Chondrocyte (in vitro differentiated cells): Measurements from ENCODE around the gene ACSL1. TPM values are rescaled to one million over a fixed set of nuclear protein-coding genes. Genes with fewer than 3 reads are reported as not detected.
"Not testable (repeated sequence)": the region's sequence is repeated elsewhere in the genome, so short reads cannot be mapped to it uniquely, and the experiment has no call there.

Experiments used
- DNase-seq: peaks from one replicate; pipeline ENCODE4 v3.0.0; 2021; ENCODE audit warnings: mixed read lengths, low spot score
- H3K27ac Mint-ChIP-seq: one replicate; pipeline ENCODE4 v1.8.0; 2021; ENCODE audit warnings: mild to moderate bottlenecking, moderate library complexity, mixed read lengths; ENCODE audit not compliant: unreplicated experiment
- H3K27me3 Mint-ChIP-seq: 2 replicates; pipeline ENCODE4 v1.8.0; 2021; ENCODE audit warnings: low read depth, mixed read lengths
- H3K36me3 Mint-ChIP-seq: 2 replicates; pipeline ENCODE4 v1.8.0; 2021; ENCODE audit warnings: low read depth, mixed read lengths
- H3K4me1 Mint-ChIP-seq: 2 replicates; pipeline ENCODE4 v1.8.0; 2021; ENCODE audit warnings: low read depth, mild to moderate bottlenecking, mixed read lengths
- H3K4me3 Mint-ChIP-seq: one replicate; pipeline ENCODE4 v1.8.0; 2021; ENCODE audit warnings: mild to moderate bottlenecking, moderate library complexity, mixed read lengths; ENCODE audit not compliant: unreplicated experiment
- H3K9me3 Mint-ChIP-seq: 2 replicates; pipeline ENCODE4 v1.8.0; 2021; ENCODE audit warnings: low read depth, mixed read lengths
- CTCF ChIP-seq: fragments of 200-600 bp; sonication (generic); IDR thresholded peaks from 2 replicates; pipeline ENCODE4 v1.5.0; 2021; ENCODE audit warnings: antibody characterized with exemption, mild to moderate bottlenecking, moderate library complexity
- total RNA-seq: library from RNA; stranded (reverse); gene quantifications from 3 replicates; pipeline ENCODE4 v1.2.1, GENCODE V29; 2021

The ACSL1 gene
- total RNA-seq, 1 donor from 2014 or later: 41.2 TPM

- no peak overlapping the region for H3K4me3 Mint-ChIP-seq
- peaks cover 17% of the 10 kb centered on the region for H3K4me1 Mint-ChIP-seq
- no peak for DNase-seq
- no peak for TF ChIP-seq CTCF
- peaks cover 21% of the 10 kb centered on the region for H3K27me3 Mint-ChIP-seq
- no peaks in the 10 kb centered on the region for H3K9me3 Mint-ChIP-seq
- H3K27ac Mint-ChIP-seq: no peak overlapping the region
- H3K36me3 Mint-ChIP-seq: peaks cover 2% of the 10 kb centered on the region
These were observed 18.3 kb upstream of the ACSL1 start for GRCh38 chr4:184843984-184844554.

- H3K36me3 Mint-ChIP-seq, H3K9me3 Mint-ChIP-seq: not testable (repeated sequence)
These were observed 13.3 kb upstream of the ACSL1 start for GRCh38 chr4:184839075-184839399.

DNA sequence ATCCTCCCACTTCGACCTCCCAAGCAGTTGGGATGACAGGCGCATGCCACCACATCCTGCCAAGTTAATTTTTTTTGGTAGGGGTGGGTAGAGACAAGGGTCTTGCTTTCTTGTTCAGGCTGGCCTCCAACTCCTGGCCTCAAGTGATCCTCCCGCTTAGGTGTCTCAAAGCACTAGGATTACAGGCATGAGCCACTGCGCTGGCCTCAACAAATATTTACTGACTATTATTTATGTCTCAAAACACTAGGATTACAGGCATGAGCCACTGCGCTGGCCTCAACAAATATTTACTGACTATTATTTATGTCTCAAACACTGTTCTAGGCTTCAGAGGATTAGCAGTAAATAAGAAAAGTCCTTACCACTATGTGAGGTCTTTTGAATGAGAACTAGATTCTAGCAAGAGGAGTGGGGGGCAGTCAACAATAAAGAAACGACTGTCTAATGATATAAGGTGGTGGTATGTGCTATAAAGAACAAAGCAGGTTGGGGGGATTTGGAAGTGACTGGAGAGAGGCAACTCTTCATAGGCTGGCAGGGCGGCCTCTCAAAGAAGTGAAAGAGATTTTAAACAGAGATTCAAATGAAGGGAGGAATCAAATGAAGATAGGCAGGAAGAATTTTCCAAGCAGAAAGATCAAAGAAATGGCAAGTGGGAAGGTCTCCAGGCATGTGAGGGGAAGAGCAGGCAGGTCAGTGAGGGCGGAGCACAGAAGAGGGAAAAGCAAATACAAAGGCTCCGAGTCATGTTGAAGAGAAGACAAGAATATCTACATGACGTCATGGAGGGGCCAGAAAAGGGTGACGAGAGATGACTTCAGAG, 12.7 kb upstream of the ACSL1 start:
- Mint-ChIP-seq H3K27me3 (peaks cover 18% of the 10 kb centered on the region), H3K9me3 (no peaks in the 10 kb centered on the region), H3K4me1 (peaks cover 4% of the 10 kb centered on the region), H3K36me3 (peaks cover 2% of the 10 kb centered on the region), H3K4me3 (no peak overlapping the region), H3K27ac (no peak overlapping the region)
- TF ChIP-seq CTCF: no peak
- no peak for DNase-seq

More at GRCh38 chr4:184839075-184839399, 13.3 kb upstream of the ACSL1 start:
- DNase-seq, H3K4me3 Mint-ChIP-seq, H3K27ac Mint-ChIP-seq, H3K4me1 Mint-ChIP-seq: not testable (repeated sequence)
- peaks cover 21% of the 10 kb centered on the region for H3K27me3 Mint-ChIP-seq

DNA sequence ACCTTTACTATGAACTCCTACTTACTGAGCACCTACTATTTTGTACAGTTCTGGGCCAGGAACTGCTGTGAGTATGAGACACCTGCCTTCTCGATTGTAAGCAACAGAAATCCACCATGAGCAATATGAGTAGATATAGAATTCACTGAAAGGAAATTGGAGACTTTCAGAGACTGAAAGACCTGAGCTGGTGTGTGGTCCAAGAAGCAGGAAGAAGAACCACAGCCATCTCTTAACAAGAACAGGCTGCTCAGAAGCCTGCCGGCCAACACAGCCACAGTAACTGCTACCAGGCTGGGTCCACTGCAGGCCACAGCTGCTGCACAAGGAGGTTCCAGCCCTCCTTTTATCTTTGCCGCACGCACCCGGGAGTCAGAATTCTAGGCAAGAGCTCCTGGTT, 10.8 kb upstream of the ACSL1 start:
- no peak for DNase-seq
- H3K4me1 Mint-ChIP-seq: peaks cover 4% of the 10 kb centered on the region
- peaks cover 2% of the 10 kb centered on the region for H3K36me3 Mint-ChIP-seq
- no peak overlapping the region for H3K4me3 Mint-ChIP-seq
- TF ChIP-seq CTCF: no peak
- H3K27me3 Mint-ChIP-seq: peaks cover 8% of the 10 kb centered on the region
- H3K27ac Mint-ChIP-seq: no peak overlapping the region
- H3K9me3 Mint-ChIP-seq: no peaks in the 10 kb centered on the region

DNA sequence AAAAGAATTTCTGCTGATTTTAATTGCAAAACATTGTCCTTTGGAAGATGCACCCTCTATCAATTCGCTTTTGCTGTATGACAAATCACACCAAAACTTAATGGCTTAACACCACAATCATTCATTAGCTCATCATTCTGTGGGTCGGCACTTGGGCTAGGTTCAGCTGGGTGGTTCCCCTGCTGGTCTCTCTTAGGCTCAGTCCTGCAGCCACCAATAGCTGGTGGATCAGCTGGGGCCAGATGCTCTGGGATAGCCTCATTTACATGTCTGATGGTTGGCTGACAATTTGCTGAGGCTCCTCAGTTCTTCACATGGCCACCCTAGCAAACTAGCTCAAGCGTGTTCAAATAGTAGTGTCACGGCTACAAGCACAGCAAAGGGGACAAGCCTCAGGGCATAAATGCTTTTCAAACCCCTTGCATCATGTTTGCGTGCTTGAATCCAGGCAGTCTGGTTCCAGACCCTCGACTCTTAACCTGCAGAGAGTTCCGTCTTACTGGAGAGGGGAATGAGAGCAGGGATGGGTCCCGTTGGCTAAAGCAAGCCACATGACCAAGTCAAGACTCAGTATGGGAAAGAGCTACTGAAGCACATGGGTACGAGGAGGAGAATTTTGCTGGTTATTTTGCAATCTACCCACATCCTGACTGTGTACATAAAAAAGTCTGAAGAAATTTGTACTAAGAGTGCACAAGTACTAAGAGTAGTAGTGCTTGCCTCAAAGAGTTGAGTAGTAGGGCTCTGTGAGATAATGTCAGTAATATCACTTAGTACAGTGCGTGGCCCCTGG, 7.5 kb upstream of the ACSL1 start:
- H3K9me3 Mint-ChIP-seq: no peaks in the 10 kb centered on the region
- H3K4me1 Mint-ChIP-seq: no peaks in the 10 kb centered on the region
- no peak overlapping the region for H3K27ac Mint-ChIP-seq
- no peak overlapping the region for H3K4me3 Mint-ChIP-seq
- H3K36me3 Mint-ChIP-seq: no peaks in the 10 kb centered on the region
- no peak for DNase-seq
- TF ChIP-seq CTCF: no peak
- no peaks in the 10 kb centered on the region for H3K27me3 Mint-ChIP-seq
